Measurements from ENCODE around the gene PLA2G6. TPM values are rescaled to one million over a fixed set of nuclear protein-coding genes. Genes with fewer than 3 reads are reported as not detected.

Gene PLA2G6
- total and polyA plus RNA-seq, 2 of the 13 experiments (the other 11 are each of a cell fraction or from before 2014, with no cell fraction given), result 4.8 to 11.5 TPM

GRCh38 chr22:38228326-38228872 lies 46.8 kb upstream of the PLA2G6 start (continued):
- no peak for TF ChIP-seq ZFP82 (CRISPR knock-in tag; IDR thresholded peaks at IDR 0.05; ENCODE audit: borderline replicate concordance)
- TF ChIP-seq RFXAP (CRISPR knock-in tag; IDR thresholded peaks at IDR 0.05; ENCODE audit: borderline replicate concordance), result no peak
- TF ChIP-seq ONECUT2 (CRISPR knock-in tag; IDR thresholded peaks at IDR 0.05), result no peak
- TF ChIP-seq HNF1A (IDR thresholded peaks at IDR 0.05; ENCODE audit: low read depth), result no peak
- no peak for TF ChIP-seq HNF1A (CRISPR knock-in tag; IDR thresholded peaks at IDR 0.05; ENCODE audit: borderline replicate concordance)
- TF ChIP-seq ZNF414 (CRISPR knock-in tag; IDR thresholded peaks at IDR 0.05), result no peak
- no peak for TF ChIP-seq ARNT2 (CRISPR knock-in tag; IDR thresholded peaks at IDR 0.05; ENCODE audit: low read depth)
- no peak for TF ChIP-seq SOX13 (IDR thresholded peaks at IDR 0.05)
- no peak for TF ChIP-seq SOX13 (CRISPR knock-in tag; conservative IDR thresholded peaks at IDR 0.05 in 1 of 2, IDR thresholded peaks at IDR 0.05 in 1 of 2)
- TF ChIP-seq ZFAT (CRISPR knock-in tag; conservative IDR thresholded peaks at IDR 0.05), result no peak
- no peak for TF ChIP-seq ZNF512B (CRISPR knock-in tag; IDR thresholded peaks at IDR 0.05; ENCODE audit: borderline replicate concordance)
- no peak for TF ChIP-seq ZNF496 (CRISPR knock-in tag; IDR thresholded peaks at IDR 0.05; ENCODE audit: insufficient replicate concordance)
